GM10248 (cell line): ENCODE measurements around the gene UBE2N.
"Not testable (repeated sequence)": the region's sequence is repeated elsewhere in the genome, so short reads cannot be mapped to it uniquely, and the experiment has no call there.

Source experiments
- CTCF ChIA-PET: fragments of 300-600 bp; sonication (Branson Sonifier 250); formaldehyde crosslinking; extraction: SDS; loops from one replicate; lab custom pipeline; 2021; ENCODE audit warnings: antibody characterized with exemption; lab: Yijun Ruan, JAX
- POLR2A ChIA-PET: fragments of 350-650 bp; sonication (Branson Sonifier 250); formaldehyde crosslinking; extraction: SDS; loops from one replicate; lab custom pipeline; 2020; ENCODE audit warnings: antibody characterized with exemption; lab: Yijun Ruan, JAX
- DNase-seq: peaks from one replicate; pipeline ENCODE4 v3.0.0; 2012; ENCODE audit errors: extremely low spot score
- TF ChIP-seq, protein P1 (sequence below): IDR thresholded peaks from 2 replicates; pipeline ENCODE4 v1.5.1; 2012; ENCODE audit warnings: mild to moderate bottlenecking, low read depth; ENCODE audit errors: extremely low read depth, missing control alignments, control extremely low read depth

Gene UBE2N

DNA sequence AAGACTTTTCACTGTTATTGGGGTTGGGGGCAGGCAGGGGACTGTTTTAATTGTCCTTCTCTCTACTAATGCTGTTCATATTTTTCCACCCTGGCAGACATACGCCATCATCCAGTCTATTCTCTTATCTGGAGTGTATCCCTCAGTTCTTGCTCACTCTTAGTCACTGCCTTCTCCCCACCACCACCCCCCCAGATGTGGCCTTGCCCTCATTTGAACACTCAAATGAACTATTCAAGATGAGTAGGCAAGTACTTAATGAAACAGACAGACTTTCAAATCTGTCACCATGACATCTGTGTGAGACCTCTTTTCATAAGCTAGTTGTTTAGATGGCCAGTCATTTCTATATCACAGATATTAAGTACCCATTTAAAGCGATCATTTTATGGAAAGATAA, 54.0 kb downstream of the UBE2N start:
- ChIA-PET CTCF (interaction anchor here (1.0 to 8.3 kb wide), 6 partner anchors 9 to 714 kb away, joined by 3 to 51 read pairs (median 3); no protein-coding TSS in a partner anchor), POLR2A (no interaction called here)
- DNase-seq, result no peak
- TF ChIP-seq, protein P1, sequence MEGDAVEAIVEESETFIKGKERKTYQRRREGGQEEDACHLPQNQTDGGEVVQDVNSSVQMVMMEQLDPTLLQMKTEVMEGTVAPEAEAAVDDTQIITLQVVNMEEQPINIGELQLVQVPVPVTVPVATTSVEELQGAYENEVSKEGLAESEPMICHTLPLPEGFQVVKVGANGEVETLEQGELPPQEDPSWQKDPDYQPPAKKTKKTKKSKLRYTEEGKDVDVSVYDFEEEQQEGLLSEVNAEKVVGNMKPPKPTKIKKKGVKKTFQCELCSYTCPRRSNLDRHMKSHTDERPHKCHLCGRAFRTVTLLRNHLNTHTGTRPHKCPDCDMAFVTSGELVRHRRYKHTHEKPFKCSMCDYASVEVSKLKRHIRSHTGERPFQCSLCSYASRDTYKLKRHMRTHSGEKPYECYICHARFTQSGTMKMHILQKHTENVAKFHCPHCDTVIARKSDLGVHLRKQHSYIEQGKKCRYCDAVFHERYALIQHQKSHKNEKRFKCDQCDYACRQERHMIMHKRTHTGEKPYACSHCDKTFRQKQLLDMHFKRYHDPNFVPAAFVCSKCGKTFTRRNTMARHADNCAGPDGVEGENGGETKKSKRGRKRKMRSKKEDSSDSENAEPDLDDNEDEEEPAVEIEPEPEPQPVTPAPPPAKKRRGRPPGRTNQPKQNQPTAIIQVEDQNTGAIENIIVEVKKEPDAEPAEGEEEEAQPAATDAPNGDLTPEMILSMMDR, result no peak

DNA sequence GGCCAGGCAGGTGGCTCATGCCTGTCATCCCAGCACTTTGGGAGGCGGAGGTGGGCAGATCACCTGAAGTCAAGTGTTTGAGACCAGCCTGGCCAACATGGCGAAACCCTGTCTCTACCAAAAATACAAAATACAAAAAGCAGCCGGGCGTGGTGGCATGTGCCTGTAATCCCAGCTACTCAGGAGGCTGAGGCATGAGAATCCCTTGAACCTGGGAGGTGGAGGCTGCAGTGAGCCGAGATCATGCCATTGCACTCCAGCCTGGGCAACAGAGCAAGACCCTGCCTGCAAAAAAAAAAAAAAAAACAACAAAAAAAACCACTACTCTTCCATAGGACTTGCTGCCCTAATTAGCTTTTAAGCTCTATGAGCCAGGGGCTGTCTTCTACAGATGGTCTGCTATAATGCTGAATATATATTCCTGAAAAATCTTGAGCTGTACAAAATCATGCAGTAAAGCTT, 59.7 kb downstream of the UBE2N start:
- POLR2A ChIA-PET, DNase-seq: not testable (repeated sequence)
- CTCF ChIA-PET, result interaction anchor here (1.3 to 8.3 kb wide), 7 partner anchors 12 to 397 kb away, joined by 4 to 51 read pairs (median 7); no protein-coding TSS in a partner anchor

DNA sequence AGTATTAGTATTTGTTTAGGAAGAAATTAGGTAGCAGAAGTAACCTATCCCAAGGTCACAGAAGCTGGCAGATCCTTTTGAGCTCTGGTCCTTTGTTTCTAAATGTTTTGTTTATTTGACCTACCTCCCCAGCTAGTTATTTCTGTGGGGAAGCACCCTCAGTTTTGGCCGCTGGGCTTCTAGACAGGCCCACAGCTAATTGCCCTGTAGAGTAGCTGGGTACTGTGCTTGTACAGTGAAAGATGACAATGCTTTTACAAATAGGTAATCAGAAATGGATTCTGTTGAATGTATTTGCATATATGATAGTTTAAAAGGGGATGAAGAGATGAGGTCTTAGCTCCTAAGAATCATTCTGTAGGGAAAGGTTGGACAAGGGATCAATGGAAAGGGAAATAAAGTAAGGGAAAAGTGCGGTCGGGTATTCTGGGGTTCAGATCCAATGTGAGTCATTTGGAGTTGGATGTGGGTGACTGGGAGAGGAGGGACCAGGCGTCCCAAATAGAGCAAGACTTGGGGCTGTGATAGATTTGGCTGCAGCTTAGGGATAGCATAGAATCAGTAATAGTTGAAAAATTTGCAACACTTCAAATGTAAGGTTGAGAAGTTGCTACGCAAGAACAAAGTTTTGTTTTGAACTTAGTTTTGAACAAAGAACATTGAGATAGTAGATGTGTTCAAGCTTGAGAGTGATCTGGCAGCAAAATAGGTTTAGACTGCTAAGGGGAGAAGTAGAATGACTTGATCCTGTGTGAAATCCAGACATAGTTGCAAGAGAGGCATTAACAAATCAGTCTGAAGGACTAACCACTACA, 60.4 kb downstream of the UBE2N start:
- POLR2A ChIA-PET, result interaction anchor here (0.5 kb wide), 1 partner anchor 275 kb away, joined by 3 read pairs; no protein-coding TSS in a partner anchor
- CTCF ChIA-PET, result interaction anchor here (0.8 to 8.3 kb wide), 14 partner anchors 8 to 399 kb away, joined by 3 to 51 read pairs (median 4); no protein-coding TSS in a partner anchor
- TF ChIP-seq, protein P1, result no peak
- no peak for DNase-seq

DNA sequence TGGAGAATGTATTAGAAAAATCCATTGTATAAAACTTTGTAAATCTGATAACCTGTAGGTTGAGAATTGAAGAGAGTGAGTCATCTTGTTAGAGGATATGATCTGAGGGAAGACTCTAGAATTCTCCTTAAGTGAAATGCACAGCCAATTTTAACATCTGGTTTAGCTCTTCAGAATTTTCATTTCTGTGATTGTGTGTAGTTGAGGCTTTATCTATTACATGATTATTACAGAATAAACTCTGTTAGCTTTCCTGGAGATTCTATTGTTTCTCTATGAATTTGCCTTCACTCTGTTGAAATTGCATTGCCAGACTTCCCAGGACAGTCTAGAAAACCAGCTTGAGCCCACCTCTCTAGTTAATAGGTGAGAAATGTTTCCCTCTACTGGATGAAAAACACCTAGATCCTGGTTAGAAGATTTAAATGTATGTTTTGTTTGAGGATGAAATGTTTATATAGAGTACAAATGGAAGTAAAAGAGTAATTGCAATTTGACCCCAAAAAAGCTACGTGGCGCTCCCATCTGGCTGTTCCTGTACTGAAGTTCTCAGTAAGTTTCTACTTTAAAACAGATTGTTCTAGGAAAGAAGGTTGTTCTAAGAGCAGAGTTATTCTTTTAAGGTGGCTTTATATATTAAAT, 61.1 kb downstream of the UBE2N start:
- DNase-seq, result no peak
- POLR2A ChIA-PET, result interaction anchor here (0.5 kb wide), 1 partner anchor 274 kb away, joined by 3 read pairs; no protein-coding TSS in a partner anchor
- CTCF ChIA-PET, result interaction anchor here (0.7 to 8.3 kb wide), 17 partner anchors 9 to 399 kb away, joined by 3 to 51 read pairs (median 4); no protein-coding TSS in a partner anchor
- TF ChIP-seq, protein P1, result peak; percentile 38

DNA sequence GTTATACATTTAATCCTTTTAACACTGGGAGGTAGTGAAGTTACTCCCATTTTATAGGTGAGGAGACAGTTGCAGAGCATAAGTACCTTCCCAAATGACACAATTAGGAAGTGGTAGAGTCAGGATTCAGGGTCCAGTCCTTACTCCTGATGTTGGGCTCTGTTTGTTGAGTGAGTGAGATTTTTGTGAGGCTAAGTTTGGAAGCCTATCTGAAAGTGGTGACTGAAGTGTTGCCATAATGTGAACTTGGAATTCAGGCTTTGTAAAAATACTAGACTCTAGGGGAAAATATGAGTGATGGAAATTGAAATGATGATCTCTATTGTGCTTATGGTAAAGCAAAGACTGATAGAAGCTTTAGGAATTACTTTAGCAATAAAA, 61.8 kb downstream of the UBE2N start:
- ChIA-PET POLR2A (no interaction called here), CTCF (interaction anchor here (0.7 to 4.1 kb wide), 10 partner anchors 9 to 398 kb away, joined by 3 to 18 read pairs (median 4); no protein-coding TSS in a partner anchor)
- TF ChIP-seq, protein P1, result no peak
- no peak for DNase-seq

DNA sequence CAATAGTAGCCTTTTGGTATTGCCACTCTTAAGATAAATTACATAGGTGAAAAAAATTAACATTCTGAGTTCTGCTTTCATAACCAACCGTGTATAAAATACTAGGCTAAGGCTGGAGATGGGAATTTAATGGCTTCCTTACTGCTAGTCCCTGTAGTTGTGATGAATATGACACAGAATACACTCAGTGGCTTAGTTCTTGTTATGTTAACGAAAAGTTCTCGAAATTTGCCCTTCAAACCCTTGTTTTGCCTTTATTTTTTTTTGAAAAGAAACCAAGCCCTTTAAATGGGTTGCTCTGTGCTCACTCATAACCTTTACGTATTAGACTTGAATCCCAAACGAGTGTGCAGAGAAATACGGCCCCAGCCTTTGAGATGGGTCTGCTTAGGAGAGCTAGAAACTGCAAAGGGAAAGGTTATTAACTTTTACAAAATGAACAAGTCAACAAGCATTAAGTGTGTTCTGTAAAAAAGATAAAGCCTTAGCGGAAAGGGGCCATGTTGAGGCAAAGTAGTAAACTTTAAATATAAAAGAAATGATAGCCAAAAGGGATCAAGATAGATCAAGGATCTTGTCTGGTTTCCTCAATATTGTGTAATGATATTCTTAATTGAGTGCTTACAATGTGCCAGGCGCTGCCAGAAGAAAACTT, 62.3 kb downstream of the UBE2N start:
- no peak for DNase-seq
- CTCF ChIA-PET, result interaction anchor here (0.7 to 4.1 kb wide), 4 partner anchors 9 to 392 kb away, joined by 3 to 18 read pairs (median 10); no protein-coding TSS in a partner anchor
- POLR2A ChIA-PET, result no interaction called here
- TF ChIP-seq, protein P1, result no peak
